SJCRH30 (cell line): ENCODE measurements around the gene GRIK5. TPM values are rescaled to one million over a fixed set of nuclear protein-coding genes. Genes with fewer than 3 reads are reported as not detected.

Source experiments
- DNase-seq, 2 experiments: peaks; one replicate each; pipeline ENCODE4 v3.0.0-alpha.2; 2015 to 2020
- H3K27ac ChIP-seq: fragments of 250-450 bp; sonication (Bioruptor Pico); 2 replicates; pipeline ENCODE4 v1.5.1; 2020; ENCODE audit warnings: mild to moderate bottlenecking, moderate library complexity
- H3K27me3 ChIP-seq: fragments of 250-450 bp; sonication (Bioruptor Pico); 2 replicates; pipeline ENCODE4 v1.5.1; 2020; ENCODE audit warnings: mild to moderate bottlenecking, moderate library complexity
- H3K36me3 ChIP-seq: fragments of 250-450 bp; sonication (Bioruptor Pico); 2 replicates; pipeline ENCODE4 v1.5.1; 2020; ENCODE audit warnings: mild to moderate bottlenecking, moderate library complexity
- H3K4me1 ChIP-seq: fragments of 250-450 bp; sonication (Bioruptor Pico); 2 replicates; pipeline ENCODE4 v1.5.1; 2020; ENCODE audit warnings: mild to moderate bottlenecking, moderate library complexity
- H3K4me3 ChIP-seq: fragments of 250-450 bp; sonication (Bioruptor Pico); 2 replicates; pipeline ENCODE4 v1.5.1; 2020; ENCODE audit warnings: mild to moderate bottlenecking, moderate library complexity
- H3K9me3 ChIP-seq: fragments of 250-450 bp; sonication (Bioruptor Pico); replicated peaks from 2 replicates; pipeline ENCODE4 v1.5.1; 2020; ENCODE audit warnings: mild to moderate bottlenecking, moderate library complexity
- total RNA-seq: library from RNA; depleted of rRNA; stranded (reverse); fragments of >200 nt; shearing (Covaris generic); gene quantifications from 2 replicates; pipeline ENCODE4 v1.2.3, GENCODE V29; 2014

Gene GRIK5
- total RNA-seq, 1 experiment from 2014 or later, result 10.5 TPM

DNA sequence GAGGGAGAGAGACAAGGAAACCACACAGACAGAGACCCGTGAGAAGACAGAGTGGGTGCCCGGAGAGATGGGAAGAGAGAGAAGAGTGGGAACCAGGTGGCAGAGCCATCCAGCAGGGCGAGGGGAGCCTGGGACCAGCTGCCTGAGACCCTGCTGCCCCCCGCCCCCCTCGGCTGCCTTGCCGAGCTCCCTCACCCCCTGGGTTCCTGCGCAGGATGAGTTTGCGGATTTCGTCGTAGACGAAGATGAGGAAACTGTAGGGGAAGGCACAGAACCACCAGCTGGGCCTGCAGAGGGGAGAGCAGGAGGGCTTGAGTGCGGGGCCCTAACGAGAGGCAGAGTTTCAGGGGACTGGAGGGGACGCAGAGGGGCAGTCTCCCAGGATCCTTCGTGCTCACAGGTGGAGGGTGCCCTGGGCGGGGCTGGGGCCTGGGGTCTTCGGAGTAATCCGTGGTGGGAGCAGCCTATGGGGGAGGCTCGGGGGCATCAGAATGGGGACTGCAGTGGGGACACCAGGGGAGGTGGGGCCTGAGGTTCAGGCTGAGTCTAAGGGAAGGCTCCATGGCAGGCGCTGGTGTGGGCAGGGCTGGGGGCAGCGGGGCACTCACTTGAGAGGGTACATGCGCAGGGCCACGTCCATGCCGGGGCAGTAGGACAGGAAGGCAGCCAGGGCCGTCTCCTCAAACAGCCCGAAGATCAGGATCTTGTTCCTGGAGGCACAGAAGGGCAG, 102.8 kb downstream of the GRIK5 start:
- no peak overlapping the region for H3K27ac ChIP-seq
- no peaks in the 10 kb centered on the region for H3K36me3 ChIP-seq
- no peaks in the 10 kb centered on the region for H3K9me3 ChIP-seq
- no peak for DNase-seq
- no peaks in the 10 kb centered on the region for H3K4me1 ChIP-seq
- no peak overlapping the region for H3K4me3 ChIP-seq
- no peaks in the 10 kb centered on the region for H3K27me3 ChIP-seq

DNA sequence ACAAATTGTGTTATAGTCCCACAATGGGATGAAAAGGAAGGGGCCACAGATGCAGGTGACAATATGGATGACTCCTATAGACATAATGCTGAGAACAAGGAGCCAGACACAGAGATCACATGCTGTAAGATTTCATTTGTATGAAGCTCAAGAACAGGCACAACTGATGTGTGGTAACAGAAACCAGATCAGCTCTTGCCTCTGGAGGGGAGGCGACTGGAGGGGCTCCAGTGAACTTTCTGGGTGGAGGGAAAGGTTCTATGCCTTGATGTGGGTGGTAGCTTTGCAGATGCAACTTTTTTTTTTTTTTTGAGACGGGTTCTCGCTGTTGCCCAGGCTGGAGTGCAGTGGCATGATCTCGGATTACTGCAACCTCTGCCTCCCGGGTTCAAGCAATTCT, 104.9 kb downstream of the GRIK5 start:
- Histone ChIP-seq H3K27ac (no peak overlapping the region), H3K36me3 (no peaks in the 10 kb centered on the region), H3K27me3 (no peaks in the 10 kb centered on the region), H3K9me3 (no peaks in the 10 kb centered on the region), H3K4me3 (no peak overlapping the region), H3K4me1 (no peaks in the 10 kb centered on the region)
- DNase-seq, result no peak

- no peaks in the 10 kb centered on the region for H3K9me3 ChIP-seq
- no peak overlapping the region for H3K27ac ChIP-seq
- DNase-seq, result peak in 1 of 2 experiments; percentile 22
- H3K36me3 ChIP-seq, result 0 out of 2 replicates have a peak, but pooled peaks cover 2% of the 10 kb centered on the region
- peaks cover 5% of the 10 kb centered on the region; the same call in 1 of the 2 replicates for H3K4me1 ChIP-seq
- H3K27me3 ChIP-seq, result no peaks in the 10 kb centered on the region
- H3K4me3 ChIP-seq, result no peak overlapping the region
Measured at GRCh38 chr19:41960973-41961372, 109.0 kb downstream of the GRIK5 start.

DNA sequence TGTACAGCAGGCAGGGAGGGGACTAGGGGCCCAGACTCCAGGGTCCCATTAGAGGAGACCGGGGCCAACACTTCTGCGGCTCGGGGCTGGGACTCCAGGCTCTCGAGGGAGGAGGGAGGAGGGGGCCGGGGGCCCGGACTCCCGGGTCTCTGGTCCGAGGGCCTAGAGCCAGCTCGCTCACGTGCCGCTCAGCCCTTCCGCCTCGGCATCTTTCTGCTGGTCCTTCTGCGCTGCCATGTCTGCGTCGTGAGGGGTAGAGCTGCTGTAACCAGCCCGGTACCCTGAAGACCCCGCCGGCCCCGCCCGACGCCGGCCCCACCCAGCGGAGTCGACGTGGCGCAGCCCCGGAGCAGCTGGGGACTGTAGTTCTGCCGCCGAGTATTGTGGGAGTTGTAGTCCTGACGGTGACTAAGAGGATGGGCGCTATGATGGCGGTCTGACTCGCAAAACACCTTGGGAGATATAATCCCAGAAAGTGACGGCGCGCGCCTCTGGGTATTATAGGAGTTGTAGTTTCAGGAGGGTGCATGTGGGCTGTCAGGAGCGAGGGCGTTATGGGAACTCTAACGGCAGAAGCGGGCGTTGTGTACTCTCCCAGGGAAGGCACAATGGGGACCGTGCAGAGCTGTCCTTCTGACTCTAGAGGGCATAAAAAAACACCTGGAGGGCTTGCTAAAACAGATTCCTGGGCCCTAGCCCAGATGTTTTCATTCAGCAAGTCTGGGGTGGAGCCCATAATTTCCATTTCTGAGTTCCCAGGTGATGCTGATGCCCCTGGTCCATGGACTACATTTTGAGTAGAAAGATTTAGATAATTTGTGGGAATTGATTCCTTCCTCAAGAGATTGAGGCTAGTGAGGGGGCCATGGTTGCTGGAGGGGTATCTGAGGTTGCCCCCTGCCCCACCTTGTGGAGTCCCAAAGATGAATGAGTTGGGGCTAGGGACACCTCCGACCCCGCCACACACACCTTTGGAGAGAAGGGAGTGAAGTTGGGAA, 110.7 kb downstream of the GRIK5 start, which contains the start of gene RABAC1:
TSS of gene RABAC1 (minus strand) at position 266 of the 998 bp plus-strand sequence. CDS start at position 237, 29 bp downstream.
- H3K4me3 ChIP-seq, result peak within 1 kb of the TSS; percentile 72
- peak; percentile 96 to 97 for DNase-seq
- H3K27ac ChIP-seq, result peak within 1 kb of the TSS; percentile 41
- peaks cover 5% of the 10 kb centered on the region; the same call in 1 of the 2 replicates for H3K4me1 ChIP-seq
- H3K36me3 ChIP-seq, result 0 out of 2 replicates have a peak, but pooled peaks cover 2% of the 10 kb centered on the region
- H3K9me3 ChIP-seq, result no peaks in the 10 kb centered on the region
- no peaks in the 10 kb centered on the region for H3K27me3 ChIP-seq

- peaks cover 5% of the 10 kb centered on the region; the same call in 1 of the 2 replicates for H3K4me1 ChIP-seq
Measured at GRCh38 chr19:41958367-41959055, 111.5 kb downstream of the GRIK5 start.

GRCh38 chr19:41957838-41958366, 112.1 kb downstream of the GRIK5 start:
- H3K36me3 ChIP-seq, result 0 out of 2 replicates have a peak, but pooled peaks cover 2% of the 10 kb centered on the region
- peak overlapping the region; percentile 72 for H3K4me3 ChIP-seq
- DNase-seq, result peak; percentile 73 to 84
- no peaks in the 10 kb centered on the region for H3K9me3 ChIP-seq
- H3K27me3 ChIP-seq, result no peaks in the 10 kb centered on the region
- H3K27ac ChIP-seq, result no peak overlapping the region
- peaks cover 5% of the 10 kb centered on the region; the same call in 1 of the 2 replicates for H3K4me1 ChIP-seq

More at GRCh38 chr19:41958367-41959055, 111.5 kb downstream of the GRIK5 start:
- Histone ChIP-seq H3K27ac (peak overlapping the region; percentile 41), H3K4me3 (peak overlapping the region; percentile 72), H3K36me3 (0 out of 2 replicates have a peak, but pooled peaks cover 2% of the 10 kb centered on the region), H3K9me3 (no peaks in the 10 kb centered on the region), H3K27me3 (no peaks in the 10 kb centered on the region)
- peak; percentile 84 to 85 for DNase-seq

- peaks cover 5% of the 10 kb centered on the region; the same call in 1 of the 2 replicates for H3K4me1 ChIP-seq
- no peaks in the 10 kb centered on the region for H3K9me3 ChIP-seq
- H3K27ac ChIP-seq, result no peak overlapping the region
- H3K27me3 ChIP-seq, result no peaks in the 10 kb centered on the region
- DNase-seq, result no peak
- H3K36me3 ChIP-seq, result 0 out of 2 replicates have a peak, but pooled peaks cover 2% of the 10 kb centered on the region
- no peak overlapping the region for H3K4me3 ChIP-seq
Measured at GRCh38 chr19:41957161-41957837, 112.7 kb downstream of the GRIK5 start.

DNA sequence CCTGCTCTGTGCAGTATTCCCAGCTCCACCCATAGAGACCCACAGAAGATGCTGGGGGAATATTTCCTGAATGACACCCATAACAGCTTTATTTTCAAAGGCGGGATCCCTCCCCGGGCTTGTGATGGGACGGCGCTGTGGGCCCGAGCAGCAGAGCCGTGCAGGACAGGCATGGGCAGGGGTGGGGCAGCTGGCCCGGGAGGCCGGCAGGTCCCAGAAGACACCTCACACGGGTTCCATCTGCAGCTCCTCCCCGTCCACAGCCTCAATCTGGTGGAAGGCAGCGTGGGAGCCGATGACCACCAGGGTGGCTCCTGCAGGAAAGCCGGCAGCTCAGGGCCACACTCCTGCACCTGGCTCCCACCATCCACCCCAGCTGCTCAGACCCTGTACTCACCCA, 113.4 kb downstream of the GRIK5 start:
- H3K4me1 ChIP-seq, result peaks cover 5% of the 10 kb centered on the region; the same call in 1 of the 2 replicates

DNA sequence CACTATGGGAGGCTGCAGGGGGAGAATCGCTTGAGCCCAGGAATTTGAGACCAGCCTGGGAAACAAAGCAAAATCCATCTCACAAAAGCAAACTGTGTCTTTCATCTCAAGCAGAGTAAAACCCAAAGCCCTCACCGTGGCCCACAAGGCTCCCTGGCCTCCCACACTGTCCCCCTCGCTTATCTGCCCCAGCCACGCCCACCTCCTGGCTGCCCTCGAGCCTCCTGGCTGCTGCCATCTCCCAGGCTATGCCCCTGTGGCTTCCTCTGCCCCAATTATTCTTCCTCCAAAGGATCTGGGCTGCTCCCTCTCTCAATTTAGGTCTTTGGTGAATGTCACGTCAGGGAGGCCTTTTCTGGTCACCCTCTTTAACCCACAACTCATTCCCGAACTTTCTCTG, 114.5 kb downstream of the GRIK5 start:
- DNase-seq, result no peak
- no peaks in the 10 kb centered on the region for H3K9me3 ChIP-seq

More for the DNA sequence above, 113.4 kb downstream of the GRIK5 start:
- no peak overlapping the region for H3K4me3 ChIP-seq
- 0 out of 2 replicates have a peak, but pooled peaks cover 2% of the 10 kb centered on the region for H3K36me3 ChIP-seq
- no peaks in the 10 kb centered on the region for H3K27me3 ChIP-seq
- no peaks in the 10 kb centered on the region for H3K9me3 ChIP-seq
- H3K27ac ChIP-seq, result no peak overlapping the region
- DNase-seq, result no peak

GRCh38 chr19:41951686-41952172, 118.3 kb downstream of the GRIK5 start:
- Histone ChIP-seq H3K4me1 (no peaks in the 10 kb centered on the region), H3K9me3 (no peaks in the 10 kb centered on the region), H3K36me3 (no peaks in the 10 kb centered on the region), H3K4me3 (no peak overlapping the region), H3K27me3 (no peaks in the 10 kb centered on the region), H3K27ac (no peak overlapping the region)
- DNase-seq, result peak; percentile 83 to 94

More for the DNA sequence above, 114.5 kb downstream of the GRIK5 start:
- Histone ChIP-seq H3K27ac (no peak overlapping the region), H3K4me1 (peaks cover 5% of the 10 kb centered on the region; the same call in 1 of the 2 replicates), H3K27me3 (no peaks in the 10 kb centered on the region), H3K36me3 (0 out of 2 replicates have a peak, but pooled peaks cover 2% of the 10 kb centered on the region), H3K4me3 (no peak overlapping the region)
